GM12864 (cell line): ENCODE data around the gene TSKU.
"Not testable (repeated sequence)": the region's sequence is repeated elsewhere in the genome, so short reads cannot be mapped to it uniquely, and the experiment has no call there.

Experiments used
- DNase-seq: peaks from one replicate; pipeline ENCODE4 v3.0.0-alpha.2; 2011; ENCODE audit warnings: low read depth
- H3K4me3 ChIP-seq: 2 replicates; pipeline ENCODE4 v1.5.1; 2011; ENCODE audit warnings: mild to moderate bottlenecking, low read depth, low read length, control low read depth
- CTCF ChIP-seq: IDR thresholded peaks from 2 replicates; pipeline ENCODE4 v1.5.1; 2011; ENCODE audit warnings: low read depth, mild to moderate bottlenecking, moderate library complexity, low read length, control low read depth, inconsistent platforms; ENCODE audit errors: missing control alignments

TSKU gene

GRCh38 chr11:76823481-76824028, 40.4 kb downstream of the TSKU start:
- DNase-seq, result no peak
- no peak for TF ChIP-seq CTCF
- H3K4me3 ChIP-seq, result no peak overlapping the region

- no peak for TF ChIP-seq CTCF
- no peak overlapping the region for H3K4me3 ChIP-seq
- no peak for DNase-seq
Measured at GRCh38 chr11:76824083-76824939, 41.2 kb downstream of the TSKU start.

- H3K4me3 ChIP-seq, result no peak overlapping the region
- TF ChIP-seq CTCF, result no peak
- DNase-seq, result no peak
Measured at GRCh38 chr11:76824980-76825725, 42.0 kb downstream of the TSKU start.

- no peak for DNase-seq
- TF ChIP-seq CTCF, result no peak
Measured at GRCh38 chr11:76825726-76826396, 42.7 kb downstream of the TSKU start.

GRCh38 chr11:76826508-76826907, 43.4 kb downstream of the TSKU start:
- DNase-seq, H3K4me3 ChIP-seq: not testable (repeated sequence)

More at GRCh38 chr11:76825726-76826396, 42.7 kb downstream of the TSKU start:
- no peak overlapping the region for H3K4me3 ChIP-seq

GRCh38 chr11:76827005-76827404, 43.8 kb downstream of the TSKU start:
- DNase-seq, H3K4me3 ChIP-seq: not testable (repeated sequence)

GRCh38 chr11:76830639-76831327, 47.6 kb downstream of the TSKU start:
- TF ChIP-seq CTCF, result no peak
- no peak for DNase-seq
- H3K4me3 ChIP-seq, result no peak overlapping the region
